ENCODE data around the gene LRRC36. TPM values are rescaled to one million over a fixed set of nuclear protein-coding genes. Genes with fewer than 3 reads are reported as not detected.

LRRC36 gene
- total and polyA plus RNA-seq, 9 of the 15 experiments (the other 6 are each of a cell fraction or from before 2014, with no cell fraction given) = 0.09 to 0.40 (median 0.17) TPM; not detected in 1

DNA sequence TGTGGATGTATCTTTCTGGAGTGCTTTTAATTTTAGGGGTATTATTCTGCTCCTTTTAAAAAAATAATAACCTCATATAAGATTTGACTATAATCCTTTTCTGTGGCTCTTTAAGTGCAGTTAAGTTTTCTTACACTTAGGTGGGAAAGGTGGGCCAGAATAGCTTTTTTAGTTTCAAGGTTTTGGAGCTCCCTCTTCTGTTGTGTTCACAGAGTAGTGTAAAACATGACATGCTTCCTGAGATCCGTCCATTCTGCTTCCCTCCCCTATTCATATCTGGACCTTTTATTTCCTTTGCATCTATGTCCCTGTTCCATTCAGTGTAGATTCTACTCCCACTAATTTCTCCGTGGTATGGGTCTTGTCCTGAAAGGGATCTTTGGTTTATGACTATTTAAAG is 12.8 kb downstream of the LRRC36 start:
- POLR2A ChIA-PET = interaction anchor here (0.6 to 1.0 kb wide), 3 partner anchors 9 to 32 kb away, joined by 3 to 5 read pairs (median 3); partner anchors contain the start of genes KCTD19 and LRRC36
- FAIRE-seq = no peak
- TF ChIP-seq, protein P1, sequence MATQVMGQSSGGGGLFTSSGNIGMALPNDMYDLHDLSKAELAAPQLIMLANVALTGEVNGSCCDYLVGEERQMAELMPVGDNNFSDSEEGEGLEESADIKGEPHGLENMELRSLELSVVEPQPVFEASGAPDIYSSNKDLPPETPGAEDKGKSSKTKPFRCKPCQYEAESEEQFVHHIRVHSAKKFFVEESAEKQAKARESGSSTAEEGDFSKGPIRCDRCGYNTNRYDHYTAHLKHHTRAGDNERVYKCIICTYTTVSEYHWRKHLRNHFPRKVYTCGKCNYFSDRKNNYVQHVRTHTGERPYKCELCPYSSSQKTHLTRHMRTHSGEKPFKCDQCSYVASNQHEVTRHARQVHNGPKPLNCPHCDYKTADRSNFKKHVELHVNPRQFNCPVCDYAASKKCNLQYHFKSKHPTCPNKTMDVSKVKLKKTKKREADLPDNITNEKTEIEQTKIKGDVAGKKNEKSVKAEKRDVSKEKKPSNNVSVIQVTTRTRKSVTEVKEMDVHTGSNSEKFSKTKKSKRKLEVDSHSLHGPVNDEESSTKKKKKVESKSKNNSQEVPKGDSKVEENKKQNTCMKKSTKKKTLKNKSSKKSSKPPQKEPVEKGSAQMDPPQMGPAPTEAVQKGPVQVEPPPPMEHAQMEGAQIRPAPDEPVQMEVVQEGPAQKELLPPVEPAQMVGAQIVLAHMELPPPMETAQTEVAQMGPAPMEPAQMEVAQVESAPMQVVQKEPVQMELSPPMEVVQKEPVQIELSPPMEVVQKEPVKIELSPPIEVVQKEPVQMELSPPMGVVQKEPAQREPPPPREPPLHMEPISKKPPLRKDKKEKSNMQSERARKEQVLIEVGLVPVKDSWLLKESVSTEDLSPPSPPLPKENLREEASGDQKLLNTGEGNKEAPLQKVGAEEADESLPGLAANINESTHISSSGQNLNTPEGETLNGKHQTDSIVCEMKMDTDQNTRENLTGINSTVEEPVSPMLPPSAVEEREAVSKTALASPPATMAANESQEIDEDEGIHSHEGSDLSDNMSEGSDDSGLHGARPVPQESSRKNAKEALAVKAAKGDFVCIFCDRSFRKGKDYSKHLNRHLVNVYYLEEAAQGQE (IDR thresholded peaks at IDR 0.05; ENCODE audit: borderline replicate concordance) = peak; percentile 68; the same call in 1 of the 2 replicates
- TF ChIP-seq, protein P1 (CRISPR knock-in tag; IDR thresholded peaks at IDR 0.05; ENCODE audit: low read depth) = no peak
- TF ChIP-seq, protein P2, sequence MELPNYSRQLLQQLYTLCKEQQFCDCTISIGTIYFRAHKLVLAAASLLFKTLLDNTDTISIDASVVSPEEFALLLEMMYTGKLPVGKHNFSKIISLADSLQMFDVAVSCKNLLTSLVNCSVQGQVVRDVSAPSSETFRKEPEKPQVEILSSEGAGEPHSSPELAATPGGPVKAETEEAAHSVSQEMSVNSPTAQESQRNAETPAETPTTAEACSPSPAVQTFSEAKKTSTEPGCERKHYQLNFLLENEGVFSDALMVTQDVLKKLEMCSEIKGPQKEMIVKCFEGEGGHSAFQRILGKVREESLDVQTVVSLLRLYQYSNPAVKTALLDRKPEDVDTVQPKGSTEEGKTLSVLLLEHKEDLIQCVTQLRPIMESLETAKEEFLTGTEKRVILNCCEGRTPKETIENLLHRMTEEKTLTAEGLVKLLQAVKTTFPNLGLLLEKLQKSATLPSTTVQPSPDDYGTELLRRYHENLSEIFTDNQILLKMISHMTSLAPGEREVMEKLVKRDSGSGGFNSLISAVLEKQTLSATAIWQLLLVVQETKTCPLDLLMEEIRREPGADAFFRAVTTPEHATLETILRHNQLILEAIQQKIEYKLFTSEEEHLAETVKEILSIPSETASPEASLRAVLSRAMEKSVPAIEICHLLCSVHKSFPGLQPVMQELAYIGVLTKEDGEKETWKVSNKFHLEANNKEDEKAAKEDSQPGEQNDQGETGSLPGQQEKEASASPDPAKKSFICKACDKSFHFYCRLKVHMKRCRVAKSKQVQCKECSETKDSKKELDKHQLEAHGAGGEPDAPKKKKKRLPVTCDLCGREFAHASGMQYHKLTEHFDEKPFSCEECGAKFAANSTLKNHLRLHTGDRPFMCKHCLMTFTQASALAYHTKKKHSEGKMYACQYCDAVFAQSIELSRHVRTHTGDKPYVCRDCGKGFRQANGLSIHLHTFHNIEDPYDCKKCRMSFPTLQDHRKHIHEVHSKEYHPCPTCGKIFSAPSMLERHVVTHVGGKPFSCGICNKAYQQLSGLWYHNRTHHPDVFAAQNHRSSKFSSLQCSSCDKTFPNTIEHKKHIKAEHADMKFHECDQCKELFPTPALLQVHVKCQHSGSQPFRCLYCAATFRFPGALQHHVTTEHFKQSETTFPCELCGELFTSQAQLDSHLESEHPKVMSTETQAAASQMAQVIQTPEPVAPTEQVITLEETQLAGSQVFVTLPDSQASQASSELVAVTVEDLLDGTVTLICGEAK (IDR thresholded peaks at IDR 0.05) = no peak
- TF ChIP-seq, protein P2 (CRISPR knock-in tag; IDR thresholded peaks at IDR 0.05) = no peak

More for the DNA sequence above, 12.8 kb downstream of the LRRC36 start:
- no peaks in the 10 kb centered on the region for H3K4me1 ChIP-seq (replicated peaks in 1 of 2; ENCODE audit: control insufficient read depth in 2 of 2, insufficient read depth in 2 of 2, low read length in 2 of 2)
- H3K4me3 ChIP-seq = no peak overlapping the region
- 0% methylated on average over 2 of the region's 2 CpGs for WGBS (ENCODE audit: insufficient coverage, low coverage, missing lambda C conversion rate)
- H3K9me3 ChIP-seq (replicated peaks; ENCODE audit: control insufficient read depth, insufficient read depth, low read depth, low read length) = no peaks in the 10 kb centered on the region
- BruUV-seq (replicated peaks) = no TSS peak
- peak; percentile 59 for ATAC-seq
- no peaks in the 10 kb centered on the region for H3K27me3 ChIP-seq (ENCODE audit: control insufficient read depth in 2 of 2, insufficient read depth in 2 of 2, low read length in 2 of 2)
- in situ Hi-C loops (cut with MboI) = no loop called here
- H3K9ac ChIP-seq (ENCODE audit: insufficient read depth in 1 of 2, low read depth in 2 of 2, low read length in 2 of 2) = no peak overlapping the region
- H3K79me2 ChIP-seq (ENCODE audit: control insufficient read depth, insufficient read depth, low read length) = no peaks in the 10 kb centered on the region
- H2AFZ ChIP-seq (ENCODE audit: low read depth, low read length) = no peak overlapping the region
- H3K27ac ChIP-seq (ENCODE audit: extremely low read depth, low read depth, low read length) = no peak overlapping the region
- H3K4me2 ChIP-seq (ENCODE audit: insufficient read depth, low read length) = no peak overlapping the region
- intact Hi-C loops (cut with micrococcal nuclease) = loop anchor here (5.0 kb wide), 1 partner anchor 77 kb away; no protein-coding TSS in a partner anchor
- peak in 1 of 4 experiments; percentile 31 for DNase-seq (ENCODE audit: extremely low read depth in 1 of 4, low spot score in 3 of 4)
- CTCF ChIA-PET (ENCODE audit: low intra/inter-chr PET ratio) = interaction anchor here (0.6 to 1.9 kb wide), 3 partner anchors 57 to 385 kb away, joined by 3 to 9 read pairs (median 3); no protein-coding TSS in a partner anchor
- no peaks in the 10 kb centered on the region for H3K36me3 ChIP-seq (ENCODE audit: control insufficient read depth, insufficient read depth, low read length)
- no peaks in the 10 kb centered on the region for H4K20me1 ChIP-seq (replicated peaks; ENCODE audit: control insufficient read depth, insufficient read depth, low read length)
- no peaks in the 10 kb centered on the region for H3K9me1 ChIP-seq (ENCODE audit: control insufficient read depth, insufficient read depth, low read length)

All from K562 (cell line).